ENCODE results near the gene TCF4. TPM values are rescaled to one million over a fixed set of nuclear protein-coding genes. Genes with fewer than 3 reads are reported as not detected.

TCF4 gene
- polyA plus RNA-seq, 1 of the 3 experiments (the other 2 are of a cell fraction): 39.1 TPM

GRCh38 chr18:55421615-55422419 lies 166.2 kb downstream of the TCF4 start:
- no peak overlapping the region for H3K4me3 ChIP-seq (ENCODE audit: low read depth in 2 of 2, low read length in 1 of 2)
- no peaks in the 10 kb centered on the region for H3K27me3 ChIP-seq (ENCODE audit: insufficient read depth)
- H3K4me1 ChIP-seq (ENCODE audit: control insufficient read depth in 1 of 2, insufficient read depth in 2 of 2, low read depth in 1 of 2, low read length in 1 of 2): peaks cover 37 to 42% of the 10 kb centered on the region in 2 experiments; a peak in 3 of 4 replicates
- H4K20me1 ChIP-seq (ENCODE audit: insufficient read depth): no peaks in the 10 kb centered on the region
- no peaks in the 10 kb centered on the region for H3K36me3 ChIP-seq (replicated peaks in 1 of 2; ENCODE audit: control insufficient read depth in 1 of 2, insufficient read depth in 2 of 2, low read length in 1 of 2)
- peak overlapping the region; percentile 23; the same call in 1 of the 2 replicates for H3K9ac ChIP-seq
- H3K9me3 ChIP-seq: no peaks in the 10 kb centered on the region
- POLR2A ChIA-PET: no interaction called here
- CTCF ChIA-PET: interaction anchor here (1.0 to 1.5 kb wide), 2 partner anchors 27 to 893 kb away, joined by 3 to 5 read pairs; no protein-coding TSS in a partner anchor
- 0 out of 2 replicates have a peak overlapping the region, but pooled peaks have one; percentile 24 for H2AFZ ChIP-seq (ENCODE audit: low read depth)
- H3K4me2 ChIP-seq: peak overlapping the region; percentile 73
- H3K27ac ChIP-seq (ENCODE audit: low read depth in 2 of 2, low read length in 1 of 2): peak overlapping the region; percentile 14 to 67
- no peak for DNase-seq
- H3F3A ChIP-seq (replicated peaks; ENCODE audit: insufficient read depth): peaks cover 5% of the 10 kb centered on the region
- no peaks in the 10 kb centered on the region for H3K9me2 ChIP-seq
- WGBS (ENCODE audit: low lambda C conversion rate): 86% methylated on average over 8 of the region's 8 CpGs
- TF ChIP-seq, protein P1, sequence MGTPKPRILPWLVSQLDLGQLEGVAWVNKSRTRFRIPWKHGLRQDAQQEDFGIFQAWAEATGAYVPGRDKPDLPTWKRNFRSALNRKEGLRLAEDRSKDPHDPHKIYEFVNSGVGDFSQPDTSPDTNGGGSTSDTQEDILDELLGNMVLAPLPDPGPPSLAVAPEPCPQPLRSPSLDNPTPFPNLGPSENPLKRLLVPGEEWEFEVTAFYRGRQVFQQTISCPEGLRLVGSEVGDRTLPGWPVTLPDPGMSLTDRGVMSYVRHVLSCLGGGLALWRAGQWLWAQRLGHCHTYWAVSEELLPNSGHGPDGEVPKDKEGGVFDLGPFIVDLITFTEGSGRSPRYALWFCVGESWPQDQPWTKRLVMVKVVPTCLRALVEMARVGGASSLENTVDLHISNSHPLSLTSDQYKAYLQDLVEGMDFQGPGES (IDR thresholded peaks at IDR 0.05; ENCODE audit: low read depth, low read length): no peak
- TF ChIP-seq SIN3A (IDR thresholded peaks at IDR 0.05; ENCODE audit: borderline replicate concordance, low read depth, low read length) (no peak), FOSL2 (IDR thresholded peaks at IDR 0.05; ENCODE audit: borderline replicate concordance, low read depth) (no peak), NFIC (IDR thresholded peaks at IDR 0.05; ENCODE audit: borderline replicate concordance) (no peak), MEF2A (IDR thresholded peaks at IDR 0.05; ENCODE audit: borderline replicate concordance, low read depth) (no peak), GATA2 (CRISPR knock-in tag; IDR thresholded peaks at IDR 0.05) (no peak)
- TF ChIP-seq, protein P2, sequence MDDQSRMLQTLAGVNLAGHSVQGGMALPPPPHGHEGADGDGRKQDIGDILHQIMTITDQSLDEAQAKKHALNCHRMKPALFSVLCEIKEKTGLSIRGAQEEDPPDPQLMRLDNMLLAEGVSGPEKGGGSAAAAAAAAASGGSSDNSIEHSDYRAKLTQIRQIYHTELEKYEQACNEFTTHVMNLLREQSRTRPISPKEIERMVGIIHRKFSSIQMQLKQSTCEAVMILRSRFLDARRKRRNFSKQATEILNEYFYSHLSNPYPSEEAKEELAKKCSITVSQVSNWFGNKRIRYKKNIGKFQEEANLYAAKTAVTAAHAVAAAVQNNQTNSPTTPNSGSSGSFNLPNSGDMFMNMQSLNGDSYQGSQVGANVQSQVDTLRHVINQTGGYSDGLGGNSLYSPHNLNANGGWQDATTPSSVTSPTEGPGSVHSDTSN (IDR thresholded peaks at IDR 0.05): peak; percentile 35; the same call in 1 of the 2 replicates
- peaks cover 75% of the 10 kb centered on the region for H3K79me2 ChIP-seq (ENCODE audit: insufficient read depth)

GRCh38 chr18:55421308-55421614 lies 166.7 kb downstream of the TCF4 start:
- H2AFZ ChIP-seq (ENCODE audit: low read depth): 0 out of 2 replicates have a peak overlapping the region, but pooled peaks have one; percentile 24
- H4K20me1 ChIP-seq (ENCODE audit: insufficient read depth): no peaks in the 10 kb centered on the region
- peak overlapping the region; percentile 14 to 39; a peak in 2 of 4 replicates for H3K27ac ChIP-seq (ENCODE audit: low read depth in 2 of 2, low read length in 1 of 2)
- DNase-seq: no peak
- 0 out of 2 replicates have a peak overlapping the region, but pooled peaks have one; percentile 9 for H3K9ac ChIP-seq
- ChIA-PET CTCF (no interaction called here), POLR2A (no interaction called here)
- peaks cover 5% of the 10 kb centered on the region for H3F3A ChIP-seq (replicated peaks; ENCODE audit: insufficient read depth)
- H3K9me3 ChIP-seq: no peaks in the 10 kb centered on the region
- no peak overlapping the region for H3K4me3 ChIP-seq (ENCODE audit: low read depth in 2 of 2, low read length in 1 of 2)
- no peaks in the 10 kb centered on the region for H3K36me3 ChIP-seq (replicated peaks in 1 of 2; ENCODE audit: control insufficient read depth in 1 of 2, insufficient read depth in 2 of 2, low read length in 1 of 2)
- H3K9me2 ChIP-seq: no peaks in the 10 kb centered on the region
- H3K27me3 ChIP-seq (ENCODE audit: insufficient read depth): no peaks in the 10 kb centered on the region
- WGBS (ENCODE audit: low lambda C conversion rate): 88% methylated on average over 4 of the region's 4 CpGs
- H3K79me2 ChIP-seq (ENCODE audit: insufficient read depth): peaks cover 80% of the 10 kb centered on the region
- peaks cover 40 to 47% of the 10 kb centered on the region in 2 experiments; a peak in 3 of 4 replicates for H3K4me1 ChIP-seq (ENCODE audit: control insufficient read depth in 1 of 2, insufficient read depth in 2 of 2, low read depth in 1 of 2, low read length in 1 of 2)
- H3K4me2 ChIP-seq: peak overlapping the region; percentile 73
- TF ChIP-seq MAX (IDR thresholded peaks at IDR 0.05; ENCODE audit: low read depth) (no peak), SMC3 (IDR thresholded peaks at IDR 0.05; ENCODE audit: low read depth, low read length) (no peak), FOSL2 (IDR thresholded peaks at IDR 0.05; ENCODE audit: borderline replicate concordance, low read depth) (no peak), RAD21 (IDR thresholded peaks at IDR 0.05; ENCODE audit: low read length) (no peak), EZH2phosphoT487 (IDR thresholded peaks at IDR 0.05; ENCODE audit: borderline replicate concordance, low read depth) (no peak), TEAD4 (IDR thresholded peaks at IDR 0.05; ENCODE audit: borderline replicate concordance, insufficient read depth) (no peak), RFX5 (IDR thresholded peaks at IDR 0.05; ENCODE audit: low read length) (no peak), NFIC (IDR thresholded peaks at IDR 0.05; ENCODE audit: borderline replicate concordance) (no peak), GABPA (IDR thresholded peaks at IDR 0.05; ENCODE audit: low read depth) (no peak), EP300 (IDR thresholded peaks at IDR 0.05; ENCODE audit: borderline replicate concordance in 1 of 2, low read depth in 1 of 2, low read length in 1 of 2) (no peak), ELF1 (IDR thresholded peaks at IDR 0.05) (no peak), RXRA (IDR thresholded peaks at IDR 0.05; ENCODE audit: borderline replicate concordance, low read depth) (no peak), REST (IDR thresholded peaks at IDR 0.05; ENCODE audit: low read depth, low read length) (no peak), GATA2 (CRISPR knock-in tag; IDR thresholded peaks at IDR 0.05) (no peak)
- TF ChIP-seq, protein P2 (IDR thresholded peaks at IDR 0.05): no peak
